Erythroblast (primary cell): ENCODE data around the gene FAM124A.

Experiments
- GATA1 ChIP-seq: IDR thresholded peaks from 2 replicates; pipeline ENCODE4 v1.6.1; 2011; ENCODE audit warnings: low read depth, mild to moderate bottlenecking, control low read depth, low read length, moderate library complexity
- POLR2A ChIP-seq: IDR thresholded peaks from 2 replicates; pipeline ENCODE4 v1.6.1; 2011; ENCODE audit warnings: mild to moderate bottlenecking, low read length

DNA sequence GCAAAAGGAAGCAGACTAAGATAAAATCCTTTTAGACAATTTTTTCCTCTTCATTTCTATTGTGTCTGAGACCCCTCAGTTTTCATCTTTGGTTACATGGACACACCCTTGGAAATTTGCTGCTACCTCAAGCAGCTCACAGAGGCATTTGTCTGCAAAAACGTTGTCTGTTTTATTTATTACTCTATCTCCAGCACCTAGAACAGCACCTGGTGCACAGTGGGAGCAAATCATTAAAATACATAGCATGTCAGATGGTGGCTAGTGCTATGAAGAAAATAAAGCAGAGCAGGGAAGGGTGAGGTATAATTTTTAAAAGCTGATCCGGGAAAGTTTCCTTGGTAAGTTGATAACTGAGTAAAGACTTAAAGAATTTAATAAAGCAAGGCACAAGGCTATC lies 14.3 kb upstream of the FAM124A start:
- TF ChIP-seq POLR2A: no peak
- no peak for TF ChIP-seq GATA1
